K562 (cell line): ENCODE results near the gene ZGLP1. TPM values are rescaled to one million over a fixed set of nuclear protein-coding genes. Genes with fewer than 3 reads are reported as not detected.
A peak's percentile ranks its signal among the peaks of the same experiment; 100 is the strongest.

Experiments
- ATF7 ChIP-seq: fragments of 450-650 bp; IDR thresholded peaks from 2 replicates; pipeline ENCODE4 v1.7.1; 2014; ENCODE audit warnings: mild to moderate bottlenecking, moderate library complexity
- CBX1 ChIP-seq: sonication (generic); IDR thresholded peaks from 2 replicates; pipeline ENCODE4 v1.6.1; 2016; ENCODE audit warnings: antibody characterized with exemption, low read depth, mild to moderate bottlenecking
- CHD4 ChIP-seq: fragments of 200-600 bp; sonication (generic); IDR thresholded peaks from 3 replicates; pipeline ENCODE4 v1.6.1; 2012; ENCODE audit warnings: low read depth, mild to moderate bottlenecking, mixed read lengths, low read length, inconsistent platforms; ENCODE audit not compliant: insufficient read depth, insufficient replicate concordance, poor library complexity, severe bottlenecking
- CREB1 ChIP-seq, 2 experiments: sonication (generic) in 1 of 2; formaldehyde crosslinking in 1 of 2; IDR thresholded peaks; 2 replicates each; pipeline versions ENCODE4 v1.6.1 to v1.8.0; 2012 to 2022; ENCODE audit warnings: inconsistent platforms in 1 of 2, mild to moderate bottlenecking in 1 of 2, missing genetic modification reagents in 1 of 2, moderate library complexity in 1 of 2
- EP400 ChIP-seq: fragments of 450-650 bp; IDR thresholded peaks from 2 replicates; pipeline ENCODE4 v1.6.1; 2017; ENCODE audit warnings: antibody characterized with exemption, mild to moderate bottlenecking, moderate library complexity
- HSF4 ChIP-seq: fragments of 250-450 bp; sonication (Bioruptor Pico); IDR thresholded peaks from 2 replicates; pipeline ENCODE4 v2.1.2; 2022; ENCODE audit warnings: mild to moderate bottlenecking, moderate library complexity, borderline replicate concordance
- JUN ChIP-seq, 2 experiments: sonication (generic) in 1 of 2; formaldehyde crosslinking in 1 of 2; IDR thresholded peaks; 2 replicates each; pipeline versions ENCODE4 v1.6.1 to v1.8.0; 2012 to 2022; ENCODE audit warnings: borderline replicate concordance in 2 of 2, mild to moderate bottlenecking in 2 of 2, improper control_type of control experiment in 1 of 2, low read depth in 1 of 2, low read length in 1 of 2, missing genetic modification reagents in 1 of 2
- MCM5 ChIP-seq: fragments of 450-650 bp; IDR thresholded peaks from 2 replicates; pipeline ENCODE4 v1.6.1; 2016; ENCODE audit warnings: low read depth
- MCM7 ChIP-seq, 2 experiments: fragments of 450-650 bp; IDR thresholded peaks; 2 replicates each; pipeline ENCODE4 v1.6.1; 2016 to 2018
- MEF2A ChIP-seq: IDR thresholded peaks from 2 replicates; pipeline ENCODE4 v1.6.1; 2011; ENCODE audit warnings: low read depth, mild to moderate bottlenecking, low read length, moderate library complexity; ENCODE audit not compliant: control insufficient read depth
- NONO ChIP-seq, 2 experiments: fragments of 200-400 bp in 1 of 2; fragments of 450-650 bp in 1 of 2; formaldehyde crosslinking in 1 of 2; IDR thresholded peaks; 2 replicates each; pipeline ENCODE4 v1.6.1; 2017; ENCODE audit warnings: low read depth in 2 of 2, mild to moderate bottlenecking in 2 of 2, moderate library complexity in 2 of 2, low read length in 1 of 2
- NUFIP1 ChIP-seq: fragments of 450-650 bp; IDR thresholded peaks from 2 replicates; pipeline ENCODE4 v1.6.1; 2018; ENCODE audit not compliant: partially characterized antibody
- POLR2A ChIP-seq: fragments of 450-650 bp; conservative IDR thresholded peaks from 2 replicates; pipeline ENCODE4 v1.6.1; 2016
- POLR2H ChIP-seq: IDR thresholded peaks from 2 replicates; pipeline ENCODE4 v1.6.1; 2016; ENCODE audit warnings: missing genetic modification characterization, low read depth, mild to moderate bottlenecking, control low read depth, missing compliant biosample characterization, moderate library complexity
- TAF9B ChIP-seq: fragments of 450-650 bp; IDR thresholded peaks from 2 replicates; pipeline ENCODE4 v1.6.1; 2018; ENCODE audit warnings: mild to moderate bottlenecking; ENCODE audit not compliant: partially characterized antibody
- ZFX ChIP-seq: sonication (generic); formaldehyde crosslinking; IDR thresholded peaks from 2 replicates; pipeline ENCODE4 v1.8.0; 2022; ENCODE audit warnings: mild to moderate bottlenecking, missing genetic modification reagents, moderate library complexity
- polyA plus RNA-seq, 8 experiments: library from polyadenylated mRNA; depleted of rRNA in 4 of 8; stranded (reverse) in 5 of 8; unstranded in 3 of 8; fragments of >200 nt; fragmentation: Nextera tagmentation in 2 of 8; fragmentation: Illumina TruSeq in 1 of 8; extraction: Ambion mirVana in 2 of 8; extraction: Trizol in 1 of 8; gene quantifications; 2 replicates each; pipeline versions ENCODE4 v1.2.1 to v1.2.3, GENCODE V29; 2011 to 2014; ENCODE audit warnings: inconsistent platforms in 1 of 8, missing spikeins in 1 of 8
- total RNA-seq, 7 experiments: library from RNA; depleted of rRNA in 6 of 7; stranded (reverse); fragments of >200 nt in 6 of 7; fragmentation: Illumina TruSeq in 2 of 7; extraction: Trizol in 2 of 7; gene quantifications; 2 replicates each; pipeline versions ENCODE4 v1.2.1 to v1.2.3, GENCODE V29; 2011 to 2021; ENCODE audit warnings: low replicate concordance in 1 of 7
- TF ChIP-seq, protein P1 (sequence below), 2 experiments: fragments of 450-650 bp; formaldehyde crosslinking in 1 of 2; IDR thresholded peaks; 2 replicates each; pipeline versions ENCODE4 v1.4.0 to v1.6.1; 2014 to 2020; ENCODE audit warnings: mild to moderate bottlenecking in 2 of 2, borderline replicate concordance in 1 of 2, low read depth in 1 of 2
- TF ChIP-seq, protein P2 (sequence below): IDR thresholded peaks from 2 replicates; pipeline ENCODE4 v1.6.1; 2014; ENCODE audit warnings: antibody characterized with exemption

ZGLP1 gene
- total and polyA plus RNA-seq, 9 of the 15 experiments (the other 6 are each of a cell fraction or from before 2014, with no cell fraction given) = 0.24 to 4.5 (median 2.2) TPM

DNA sequence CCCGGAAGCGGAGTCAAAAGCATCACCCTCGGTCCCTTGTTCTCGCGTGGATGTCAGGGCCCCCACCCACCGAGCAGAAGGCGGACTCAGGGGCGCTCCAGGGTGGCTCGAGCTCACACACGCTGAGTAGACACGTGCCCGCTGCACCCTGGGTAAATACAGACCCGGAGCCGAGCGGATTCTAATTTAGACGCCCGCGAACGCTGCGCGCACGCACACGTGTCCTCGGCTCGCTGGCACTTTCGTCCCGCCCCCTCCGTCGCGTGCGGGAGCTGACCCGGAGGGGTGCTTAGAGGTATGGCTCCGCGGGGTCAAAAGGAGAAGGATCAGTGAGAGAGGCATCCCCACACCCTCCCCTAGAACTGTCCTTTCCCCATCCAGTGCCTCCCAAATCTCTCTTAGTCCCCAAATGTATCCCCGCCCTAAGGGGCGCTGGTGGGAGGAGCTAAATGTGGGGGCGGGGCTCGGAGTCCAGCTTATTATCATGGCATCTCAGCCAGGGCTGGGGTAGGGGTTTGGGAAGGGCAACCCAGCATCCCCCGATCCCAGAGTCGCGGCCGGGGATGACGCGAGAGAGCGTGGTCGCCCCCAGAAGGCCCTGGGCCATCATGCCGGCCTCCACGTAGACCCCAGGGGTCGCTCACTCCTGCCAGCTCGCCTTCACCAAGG, 20.3 kb downstream of the ZGLP1 start (continued):
- TF ChIP-seq, protein P1, sequence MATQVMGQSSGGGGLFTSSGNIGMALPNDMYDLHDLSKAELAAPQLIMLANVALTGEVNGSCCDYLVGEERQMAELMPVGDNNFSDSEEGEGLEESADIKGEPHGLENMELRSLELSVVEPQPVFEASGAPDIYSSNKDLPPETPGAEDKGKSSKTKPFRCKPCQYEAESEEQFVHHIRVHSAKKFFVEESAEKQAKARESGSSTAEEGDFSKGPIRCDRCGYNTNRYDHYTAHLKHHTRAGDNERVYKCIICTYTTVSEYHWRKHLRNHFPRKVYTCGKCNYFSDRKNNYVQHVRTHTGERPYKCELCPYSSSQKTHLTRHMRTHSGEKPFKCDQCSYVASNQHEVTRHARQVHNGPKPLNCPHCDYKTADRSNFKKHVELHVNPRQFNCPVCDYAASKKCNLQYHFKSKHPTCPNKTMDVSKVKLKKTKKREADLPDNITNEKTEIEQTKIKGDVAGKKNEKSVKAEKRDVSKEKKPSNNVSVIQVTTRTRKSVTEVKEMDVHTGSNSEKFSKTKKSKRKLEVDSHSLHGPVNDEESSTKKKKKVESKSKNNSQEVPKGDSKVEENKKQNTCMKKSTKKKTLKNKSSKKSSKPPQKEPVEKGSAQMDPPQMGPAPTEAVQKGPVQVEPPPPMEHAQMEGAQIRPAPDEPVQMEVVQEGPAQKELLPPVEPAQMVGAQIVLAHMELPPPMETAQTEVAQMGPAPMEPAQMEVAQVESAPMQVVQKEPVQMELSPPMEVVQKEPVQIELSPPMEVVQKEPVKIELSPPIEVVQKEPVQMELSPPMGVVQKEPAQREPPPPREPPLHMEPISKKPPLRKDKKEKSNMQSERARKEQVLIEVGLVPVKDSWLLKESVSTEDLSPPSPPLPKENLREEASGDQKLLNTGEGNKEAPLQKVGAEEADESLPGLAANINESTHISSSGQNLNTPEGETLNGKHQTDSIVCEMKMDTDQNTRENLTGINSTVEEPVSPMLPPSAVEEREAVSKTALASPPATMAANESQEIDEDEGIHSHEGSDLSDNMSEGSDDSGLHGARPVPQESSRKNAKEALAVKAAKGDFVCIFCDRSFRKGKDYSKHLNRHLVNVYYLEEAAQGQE (IDR thresholded peaks at IDR 0.05; ENCODE audit: borderline replicate concordance) = peak; percentile 33; the same call in 1 of the 2 replicates
- TF ChIP-seq, protein P1 (CRISPR knock-in tag; IDR thresholded peaks at IDR 0.05; ENCODE audit: low read depth) = no peak
- TF ChIP-seq, protein P2, sequence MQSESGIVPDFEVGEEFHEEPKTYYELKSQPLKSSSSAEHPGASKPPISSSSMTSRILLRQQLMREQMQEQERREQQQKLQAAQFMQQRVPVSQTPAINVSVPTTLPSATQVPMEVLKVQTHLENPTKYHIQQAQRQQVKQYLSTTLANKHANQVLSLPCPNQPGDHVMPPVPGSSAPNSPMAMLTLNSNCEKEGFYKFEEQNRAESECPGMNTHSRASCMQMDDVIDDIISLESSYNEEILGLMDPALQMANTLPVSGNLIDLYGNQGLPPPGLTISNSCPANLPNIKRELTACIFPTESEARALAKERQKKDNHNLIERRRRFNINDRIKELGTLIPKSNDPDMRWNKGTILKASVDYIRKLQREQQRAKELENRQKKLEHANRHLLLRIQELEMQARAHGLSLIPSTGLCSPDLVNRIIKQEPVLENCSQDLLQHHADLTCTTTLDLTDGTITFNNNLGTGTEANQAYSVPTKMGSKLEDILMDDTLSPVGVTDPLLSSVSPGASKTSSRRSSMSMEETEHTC = 0 out of 2 replicates have a peak, but pooled peaks have one; percentile 53
- peak; percentile 87 for TF ChIP-seq CREB1 (IDR thresholded peaks at IDR 0.05)
- peak; percentile 54; the same call in 1 of the 2 replicates for TF ChIP-seq CREB1 (CRISPR knock-in tag; IDR thresholded peaks at IDR 0.05)
- TF ChIP-seq POLR2H (tag) = peak; percentile 45; the same call in 1 of the 2 replicates
- TF ChIP-seq MEF2A = 0 out of 2 replicates have a peak, but pooled peaks have one; percentile 29
- TF ChIP-seq ZFX (CRISPR knock-in tag) = peak; percentile 50
- TF ChIP-seq MCM7 (IDR thresholded peaks at IDR 0.05) = no peak
- peak; percentile 73 for TF ChIP-seq POLR2A
- peak; percentile 53 for TF ChIP-seq TAF9B
- TF ChIP-seq EP400 = peak; percentile 90
- TF ChIP-seq CBX1 = 0 out of 2 replicates have a peak, but pooled peaks have one; percentile 37
- TF ChIP-seq NUFIP1 = no peak
- TF ChIP-seq NONO (IDR thresholded peaks at IDR 0.05; ENCODE audit: low read depth in 2 of 2, low read length in 1 of 2) = peak in 1 of 2 experiments; percentile 59; a peak in 1 of 4 replicates
- TF ChIP-seq JUN (IDR thresholded peaks at IDR 0.05; ENCODE audit: borderline replicate concordance, low read depth, low read length) = peak; percentile 41; the same call in 1 of the 2 replicates
- no peak for TF ChIP-seq JUN (CRISPR knock-in tag; IDR thresholded peaks at IDR 0.05; ENCODE audit: borderline replicate concordance)
- no peak for TF ChIP-seq MCM5
- TF ChIP-seq ATF7 = peak; percentile 55; the same call in 1 of the 2 replicates
- TF ChIP-seq CHD4 = no peak
- peak; percentile 33; the same call in 1 of the 2 replicates for TF ChIP-seq HSF4 (CRISPR knock-in tag)
